Measurements from ENCODE around the gene C12orf75. TPM values are rescaled to one million over a fixed set of nuclear protein-coding genes. Genes with fewer than 3 reads are reported as not detected.
"Not testable (repeated sequence)": the region's sequence is repeated elsewhere in the genome, so short reads cannot be mapped to it uniquely, and the experiment has no call there.

Gene C12orf75
- total RNA-seq, 2 donors from 2014 or later = 43.7 to 57.0 TPM

DNA sequence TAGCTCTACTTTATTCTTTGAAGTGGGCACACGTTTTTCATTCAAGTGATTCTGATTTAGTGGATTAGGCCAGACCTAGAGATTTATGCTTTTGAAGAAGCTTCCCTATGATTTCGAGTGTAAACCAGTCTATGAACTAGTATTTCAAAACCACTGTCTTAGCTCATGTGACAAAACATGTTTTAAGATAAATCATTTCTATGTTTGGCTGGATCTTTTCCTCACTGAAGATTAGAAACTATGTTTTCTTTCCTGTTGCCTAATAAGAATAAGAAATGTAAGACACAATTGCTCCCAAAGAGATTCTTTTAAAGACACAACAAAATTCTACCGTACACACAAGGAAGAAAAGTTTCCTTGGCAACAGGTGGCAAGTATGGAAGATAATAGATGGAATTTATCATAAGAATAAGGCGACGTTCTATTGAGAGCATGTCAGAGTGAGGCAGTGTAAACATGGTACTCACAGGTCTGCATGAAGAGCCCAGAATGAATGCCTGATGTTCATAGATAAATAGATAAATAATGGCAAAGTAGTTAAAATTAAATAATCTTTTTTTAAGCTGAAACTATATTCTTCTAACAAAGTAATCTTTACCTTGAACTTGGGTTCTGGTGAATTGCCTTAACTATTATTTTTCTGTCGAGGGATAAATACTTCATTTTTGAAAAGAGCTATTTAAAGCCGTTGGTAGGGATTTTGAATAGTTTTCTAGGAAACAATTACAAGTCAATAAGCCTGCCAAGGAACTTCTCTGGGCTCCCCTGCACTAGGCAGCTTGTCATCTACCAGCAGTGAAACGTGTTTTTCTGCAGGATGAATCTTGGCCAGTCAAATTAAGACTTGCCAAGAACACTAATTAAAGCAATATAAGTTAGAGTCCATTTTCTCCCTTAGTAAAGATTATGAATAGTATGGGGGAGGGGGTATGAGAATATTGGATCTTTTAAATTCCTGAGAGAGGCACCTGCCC lies 34.1 kb upstream of the C12orf75 start:
- peaks cover 4% of the 10 kb centered on the region for H3K36me3 Mint-ChIP-seq (ENCODE audit: low read depth)
- TF ChIP-seq, protein P1, sequence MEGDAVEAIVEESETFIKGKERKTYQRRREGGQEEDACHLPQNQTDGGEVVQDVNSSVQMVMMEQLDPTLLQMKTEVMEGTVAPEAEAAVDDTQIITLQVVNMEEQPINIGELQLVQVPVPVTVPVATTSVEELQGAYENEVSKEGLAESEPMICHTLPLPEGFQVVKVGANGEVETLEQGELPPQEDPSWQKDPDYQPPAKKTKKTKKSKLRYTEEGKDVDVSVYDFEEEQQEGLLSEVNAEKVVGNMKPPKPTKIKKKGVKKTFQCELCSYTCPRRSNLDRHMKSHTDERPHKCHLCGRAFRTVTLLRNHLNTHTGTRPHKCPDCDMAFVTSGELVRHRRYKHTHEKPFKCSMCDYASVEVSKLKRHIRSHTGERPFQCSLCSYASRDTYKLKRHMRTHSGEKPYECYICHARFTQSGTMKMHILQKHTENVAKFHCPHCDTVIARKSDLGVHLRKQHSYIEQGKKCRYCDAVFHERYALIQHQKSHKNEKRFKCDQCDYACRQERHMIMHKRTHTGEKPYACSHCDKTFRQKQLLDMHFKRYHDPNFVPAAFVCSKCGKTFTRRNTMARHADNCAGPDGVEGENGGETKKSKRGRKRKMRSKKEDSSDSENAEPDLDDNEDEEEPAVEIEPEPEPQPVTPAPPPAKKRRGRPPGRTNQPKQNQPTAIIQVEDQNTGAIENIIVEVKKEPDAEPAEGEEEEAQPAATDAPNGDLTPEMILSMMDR (conservative IDR thresholded peaks at IDR 0.05) = no peak
- H3K27ac Mint-ChIP-seq = no peak overlapping the region
- Histone ChIP-seq H3K4me1 (ENCODE audit: control insufficient read depth, insufficient read depth, low read length) (no peaks in the 10 kb centered on the region), H3K9ac (ENCODE audit: extremely low read depth, low read length, poor library complexity, severe bottlenecking) (no peak overlapping the region), H3K27ac (ENCODE audit: low read depth, low read length) (peak overlapping the region; percentile 71), H3K4me3 (ENCODE audit: low read length) (no peak overlapping the region), H3K27me3 (ENCODE audit: control insufficient read depth, insufficient read depth, low read length, poor library complexity, severe bottlenecking) (no peaks in the 10 kb centered on the region), H3K36me3 (ENCODE audit: control insufficient read depth, insufficient read depth, low read length) (no peaks in the 10 kb centered on the region), H3K9me3 (ENCODE audit: control insufficient read depth, low read length) (peaks cover 26% of the 10 kb centered on the region)
- no peak for DNase-seq
- no peaks in the 10 kb centered on the region for H3K27me3 Mint-ChIP-seq (ENCODE audit: insufficient read depth)
- H3K4me3 Mint-ChIP-seq = no peak overlapping the region
- H3K4me1 Mint-ChIP-seq = no peaks in the 10 kb centered on the region
- WGBS, 2 experiments (ENCODE audit: insufficient coverage in 1 of 2, insufficient read length in 1 of 2) = 86 to 90% methylated on average over 3 to 8 of the region's 8 CpGs
- H3K9me3 Mint-ChIP-seq = peaks cover 40% of the 10 kb centered on the region

DNA sequence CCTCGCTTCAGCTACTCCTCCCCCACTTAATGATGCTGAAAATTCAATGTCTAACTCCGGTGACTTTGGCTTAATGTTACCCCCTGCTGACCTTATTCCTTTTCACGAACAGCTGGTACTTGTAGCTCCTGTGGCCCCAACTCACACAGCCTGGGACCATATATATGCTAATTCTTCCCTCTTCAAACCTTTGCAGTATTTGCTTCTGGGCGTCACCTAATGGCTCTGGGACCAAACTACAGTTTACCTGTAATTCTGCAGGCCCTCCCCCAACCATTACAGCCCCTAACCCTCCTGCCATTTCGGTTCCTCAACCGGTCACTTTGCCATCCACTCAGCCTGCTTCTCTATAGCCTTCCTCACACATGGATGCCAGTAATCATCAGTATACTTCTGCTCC lies 29.6 kb upstream of the C12orf75 start:
- no peak overlapping the region for H3K9ac ChIP-seq (ENCODE audit: extremely low read depth, low read length, poor library complexity, severe bottlenecking)
- no peak overlapping the region for H3K27ac Mint-ChIP-seq
- H3K4me3 Mint-ChIP-seq = no peak overlapping the region
- no peak overlapping the region for H3K27ac ChIP-seq (ENCODE audit: low read depth, low read length)
- H3K27me3 ChIP-seq (ENCODE audit: control insufficient read depth, insufficient read depth, low read length, poor library complexity, severe bottlenecking) = no peaks in the 10 kb centered on the region
- H3K4me1 ChIP-seq (ENCODE audit: control insufficient read depth, insufficient read depth, low read length) = no peaks in the 10 kb centered on the region
- no peaks in the 10 kb centered on the region for H3K36me3 ChIP-seq (ENCODE audit: control insufficient read depth, insufficient read depth, low read length)
- WGBS, 2 experiments (ENCODE audit: insufficient coverage in 1 of 2, insufficient read length in 1 of 2) = 71 to 86% methylated on average over 6 of the region's 6 CpGs
- H3K27me3 Mint-ChIP-seq (ENCODE audit: insufficient read depth) = no peaks in the 10 kb centered on the region
- H3K9me3 ChIP-seq (ENCODE audit: control insufficient read depth, low read length) = peaks cover 26% of the 10 kb centered on the region
- TF ChIP-seq, protein P1 (conservative IDR thresholded peaks at IDR 0.05) = no peak
- H3K36me3 Mint-ChIP-seq (ENCODE audit: low read depth) = peaks cover 4% of the 10 kb centered on the region
- no peaks in the 10 kb centered on the region for H3K4me1 Mint-ChIP-seq
- H3K4me3 ChIP-seq (ENCODE audit: low read length) = no peak overlapping the region
- H3K9me3 Mint-ChIP-seq = peaks cover 66% of the 10 kb centered on the region
- DNase-seq = no peak

GRCh38 chr12:105301696-105302095 lies 28.8 kb upstream of the C12orf75 start:
- Histone ChIP-seq H3K36me3 (ENCODE audit: control insufficient read depth, insufficient read depth, low read length) (no peaks in the 10 kb centered on the region), H3K9ac (ENCODE audit: extremely low read depth, low read length, poor library complexity, severe bottlenecking) (no peak overlapping the region), H3K4me3 (ENCODE audit: low read length) (no peak overlapping the region), H3K27me3 (ENCODE audit: control insufficient read depth, insufficient read depth, low read length, poor library complexity, severe bottlenecking) (no peaks in the 10 kb centered on the region), H3K27ac (ENCODE audit: low read depth, low read length) (no peak overlapping the region), H3K9me3 (ENCODE audit: control insufficient read depth, low read length) (peaks cover 26% of the 10 kb centered on the region), H3K4me1 (ENCODE audit: control insufficient read depth, insufficient read depth, low read length) (no peaks in the 10 kb centered on the region)
- no peak overlapping the region for H3K4me3 Mint-ChIP-seq
- no peak overlapping the region for H3K27ac Mint-ChIP-seq
- WGBS, 2 experiments (ENCODE audit: insufficient coverage in 1 of 2, insufficient read length in 1 of 2) = 80 to 100% methylated on average over 1 to 5 of the region's 5 CpGs
- DNase-seq = no peak
- no peaks in the 10 kb centered on the region for H3K4me1 Mint-ChIP-seq
- H3K36me3 Mint-ChIP-seq (ENCODE audit: low read depth) = peaks cover 4% of the 10 kb centered on the region
- TF ChIP-seq, protein P1 (conservative IDR thresholded peaks at IDR 0.05) = no peak
- H3K9me3 Mint-ChIP-seq = peaks cover 66% of the 10 kb centered on the region
- no peaks in the 10 kb centered on the region for H3K27me3 Mint-ChIP-seq (ENCODE audit: insufficient read depth)

GRCh38 chr12:105302986-105303385 lies 27.5 kb upstream of the C12orf75 start:
- not testable (repeated sequence) for H3K4me3 ChIP-seq (ENCODE audit: low read length); H3K36me3 ChIP-seq (ENCODE audit: control insufficient read depth, insufficient read depth, low read length); H3K27me3 ChIP-seq (ENCODE audit: control insufficient read depth, insufficient read depth, low read length, poor library complexity, severe bottlenecking); H3K27ac ChIP-seq (ENCODE audit: low read depth, low read length); H3K4me1 ChIP-seq (ENCODE audit: control insufficient read depth, insufficient read depth, low read length); H3K4me3 Mint-ChIP-seq; H3K27me3 Mint-ChIP-seq (ENCODE audit: insufficient read depth); H3K36me3 Mint-ChIP-seq (ENCODE audit: low read depth); H3K27ac Mint-ChIP-seq; H3K4me1 Mint-ChIP-seq; DNase-seq; H3K9ac ChIP-seq (ENCODE audit: extremely low read depth, low read length, poor library complexity, severe bottlenecking)
- WGBS, 2 experiments (ENCODE audit: insufficient coverage in 1 of 2, insufficient read length in 1 of 2) = 95 to 96% methylated on average over 4 to 7 of the region's 7 CpGs
- H3K9me3 ChIP-seq (ENCODE audit: control insufficient read depth, low read length) = peaks cover 26% of the 10 kb centered on the region
- peaks cover 68% of the 10 kb centered on the region for H3K9me3 Mint-ChIP-seq

DNA sequence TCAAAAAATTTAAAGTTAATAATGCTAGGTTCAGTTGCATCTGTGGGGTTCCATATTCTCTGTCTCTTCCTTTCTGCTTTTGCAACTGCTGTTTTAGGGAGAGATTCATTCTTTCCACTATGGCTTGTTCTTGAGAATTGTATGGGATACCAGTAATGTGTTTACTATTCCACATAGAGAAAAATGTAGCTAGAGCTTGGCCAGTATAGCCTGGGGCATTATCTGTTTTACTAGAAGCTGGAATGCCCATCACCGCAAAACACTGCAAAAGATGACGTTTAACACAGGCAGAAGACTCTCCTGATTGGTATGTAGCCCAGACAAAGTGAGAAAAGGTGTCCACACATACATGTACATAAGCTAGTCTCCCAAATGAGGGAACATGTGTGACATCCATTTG lies 25.9 kb upstream of the C12orf75 start:
- H3K27ac ChIP-seq (ENCODE audit: low read depth, low read length); H3K27me3 ChIP-seq (ENCODE audit: control insufficient read depth, insufficient read depth, low read length, poor library complexity, severe bottlenecking); H3K27me3 Mint-ChIP-seq (ENCODE audit: insufficient read depth); H3K4me3 ChIP-seq (ENCODE audit: low read length); H3K36me3 ChIP-seq (ENCODE audit: control insufficient read depth, insufficient read depth, low read length); H3K4me3 Mint-ChIP-seq; H3K4me1 Mint-ChIP-seq; H3K36me3 Mint-ChIP-seq (ENCODE audit: low read depth); DNase-seq; H3K4me1 ChIP-seq (ENCODE audit: control insufficient read depth, insufficient read depth, low read length); H3K27ac Mint-ChIP-seq; H3K9ac ChIP-seq (ENCODE audit: extremely low read depth, low read length, poor library complexity, severe bottlenecking): not testable (repeated sequence)
- 91% methylated on average over 2 of the region's 2 CpGs; no CpG with 5 or more reads in 1 of the 2 experiments for WGBS, 2 experiments (ENCODE audit: insufficient coverage in 1 of 2, insufficient read length in 1 of 2)
- H3K9me3 Mint-ChIP-seq = peaks cover 68% of the 10 kb centered on the region
- H3K9me3 ChIP-seq (ENCODE audit: control insufficient read depth, low read length) = peaks cover 23% of the 10 kb centered on the region
